Thyroid gland (tissue), 4 donors: ENCODE data around the gene EPB41.

Experiments used
- CTCF ChIP-seq, 6 experiments: fragments of 200-600 bp in 3 of 6; fragments of 450-650 bp in 3 of 6; sonication (generic) in 3 of 6; IDR thresholded peaks; one replicate each; pipeline ENCODE4 v1.5.1; 2016 to 2019; ENCODE audit warnings: antibody characterized with exemption in 6 of 6, mild to moderate bottlenecking in 2 of 6, inconsistent platforms in 1 of 6, moderate library complexity in 1 of 6
- POLR2A ChIP-seq, 2 donors: fragments of 450-650 bp; IDR thresholded peaks; one replicate each; pipeline ENCODE4 v1.6.1; 2017; ENCODE audit warnings: antibody characterized with exemption in 2 of 2, mild to moderate bottlenecking in 2 of 2, moderate library complexity in 1 of 2

GRCh38 chr1:28865997-28866650, 48.2 kb upstream of the EPB41 start:
- TF ChIP-seq POLR2A (IDR thresholded peaks at IDR 0.05) (no peak), CTCF (IDR thresholded peaks at IDR 0.05) (no peak)
